Limb (tissue), 2 donors: Measurements from ENCODE around the gene RFX7.
"Not testable (repeated sequence)": the region's sequence is repeated elsewhere in the genome, so short reads cannot be mapped to it uniquely, and the experiment has no call there.

Source experiments
- DNase-seq, 2 donors: peaks; one replicate each; pipeline ENCODE4 v3.0.0-alpha.2; 2016; ENCODE audit errors: extremely low spot score in 2 of 2

Gene RFX7

GRCh38 chr15:56205061-56205876, 38.4 kb downstream of the RFX7 start:
- DNase-seq, result no peak

- not testable (repeated sequence) for DNase-seq
Measured at GRCh38 chr15:56203312-56203922, 40.3 kb downstream of the RFX7 start.

DNA sequence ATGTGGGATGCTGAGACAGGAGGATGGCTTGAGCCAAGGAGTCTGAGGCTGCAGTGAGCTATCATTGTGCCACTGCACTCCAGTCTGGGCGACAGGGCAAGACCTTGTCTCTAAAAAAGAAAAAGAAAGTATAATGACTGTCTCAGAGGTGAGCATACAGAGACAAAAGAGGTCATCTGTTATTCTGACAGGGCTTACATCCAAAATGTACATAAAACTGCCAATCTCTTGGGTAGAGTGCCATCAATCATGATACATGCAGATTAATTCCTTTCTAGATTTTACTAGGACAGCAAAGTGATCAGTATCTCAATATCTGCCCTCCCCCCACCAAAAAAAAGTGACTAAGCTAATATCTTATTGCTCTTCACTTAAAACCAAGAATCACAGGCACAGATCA, 41.0 kb downstream of the RFX7 start:
- no peak for DNase-seq

GRCh38 chr15:56199038-56199437, 44.6 kb downstream of the RFX7 start:
- no peak for DNase-seq

GRCh38 chr15:56194035-56194434, 49.6 kb downstream of the RFX7 start:
- no peak for DNase-seq

GRCh38 chr15:56192659-56193442, 50.8 kb downstream of the RFX7 start:
- DNase-seq, result no peak

DNA sequence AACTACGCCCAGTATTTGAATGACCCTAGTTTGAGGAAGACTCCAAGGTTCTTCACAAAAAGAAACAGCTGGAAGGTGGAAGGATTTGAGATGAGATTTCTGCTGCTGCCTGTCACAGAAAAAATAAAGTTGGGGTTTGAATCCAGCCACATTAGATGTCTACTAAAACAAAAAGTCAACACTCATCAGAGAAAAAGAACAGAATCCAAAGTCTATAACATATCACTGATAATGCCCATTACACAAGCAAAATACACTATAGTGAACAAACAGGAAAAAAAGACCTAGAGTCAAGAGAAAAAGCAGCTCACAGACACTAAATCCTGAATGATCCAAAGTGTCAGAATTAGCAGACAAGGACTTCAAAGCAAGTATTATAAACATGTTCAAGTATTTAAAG, 56.0 kb downstream of the RFX7 start:
- no peak for DNase-seq

- DNase-seq, result no peak
Measured at GRCh38 chr15:56185980-56186379, 57.7 kb downstream of the RFX7 start.

DNA sequence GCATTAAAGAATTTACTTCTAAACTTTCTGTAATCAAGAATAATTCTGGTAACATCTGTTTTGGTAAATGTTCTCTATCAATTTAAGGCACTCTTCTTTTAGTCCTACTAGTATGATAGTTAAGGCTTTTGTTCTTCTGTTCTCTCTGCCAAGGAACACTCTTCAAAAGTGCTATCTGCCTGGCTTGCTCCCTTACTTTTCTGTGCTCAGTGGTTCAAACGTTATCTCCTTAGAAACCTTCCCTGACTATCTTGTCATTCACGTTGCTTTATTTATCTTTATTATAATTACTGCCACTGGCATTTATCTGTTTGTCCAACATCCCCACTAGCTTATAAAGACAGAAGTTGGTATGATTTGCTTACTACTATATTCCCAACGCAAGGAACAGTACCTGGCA, 59.2 kb downstream of the RFX7 start:
- DNase-seq, result no peak

- no peak for DNase-seq
Measured at GRCh38 chr15:56180851-56181250, 62.8 kb downstream of the RFX7 start.

GRCh38 chr15:56176996-56177395, 66.7 kb downstream of the RFX7 start:
- DNase-seq, result no peak

DNA sequence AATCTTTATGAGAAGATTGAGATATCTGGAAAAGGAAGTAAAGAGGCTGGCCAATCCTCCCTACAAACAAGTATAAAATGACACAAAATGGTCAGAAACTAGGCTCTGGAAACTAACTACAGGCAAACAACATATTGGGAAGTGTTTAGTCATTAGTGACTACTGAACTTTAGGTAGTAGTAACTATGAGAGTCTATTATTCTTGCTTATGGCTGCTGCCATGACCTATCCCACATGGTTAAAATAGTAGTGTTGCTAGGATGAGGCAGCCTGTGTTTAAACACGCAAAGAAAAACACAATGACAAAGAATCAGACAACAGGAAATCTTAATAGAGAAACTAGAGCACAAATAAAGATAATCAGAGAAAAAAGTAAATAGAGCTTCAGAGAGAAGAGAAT, 67.9 kb downstream of the RFX7 start:
- DNase-seq, result no peak

- no peak for DNase-seq
Measured at GRCh38 chr15:56174649-56175048, 69.0 kb downstream of the RFX7 start.

GRCh38 chr15:56168394-56168793, 75.3 kb downstream of the RFX7 start:
- no peak for DNase-seq

GRCh38 chr15:56165234-56165633, 78.4 kb downstream of the RFX7 start:
- no peak for DNase-seq

- no peak for DNase-seq
Measured at GRCh38 chr15:56160966-56161365, 82.7 kb downstream of the RFX7 start.

GRCh38 chr15:56156877-56157276, 86.8 kb downstream of the RFX7 start:
- no peak for DNase-seq

DNA sequence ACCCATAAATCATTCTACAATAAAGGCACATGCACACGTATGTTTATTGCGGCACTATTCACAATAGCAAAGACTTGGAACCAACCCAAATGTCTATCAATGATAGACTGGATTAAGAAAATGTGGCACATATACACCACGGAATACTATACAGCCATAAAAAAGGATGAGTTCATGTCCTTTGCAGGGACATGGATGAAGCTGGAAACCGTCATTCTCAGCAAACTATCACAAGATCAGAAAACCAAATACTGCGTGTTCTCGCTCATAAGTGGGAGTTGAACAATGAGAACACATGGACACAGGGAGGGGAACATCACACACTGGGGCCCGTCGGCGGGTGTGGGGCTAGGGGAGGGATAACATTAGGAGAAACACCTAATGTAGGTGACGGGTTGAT, 88.4 kb downstream of the RFX7 start:
- not testable (repeated sequence) for DNase-seq

GRCh38 chr15:56154768-56155167, 88.9 kb downstream of the RFX7 start:
- not testable (repeated sequence) for DNase-seq

DNA sequence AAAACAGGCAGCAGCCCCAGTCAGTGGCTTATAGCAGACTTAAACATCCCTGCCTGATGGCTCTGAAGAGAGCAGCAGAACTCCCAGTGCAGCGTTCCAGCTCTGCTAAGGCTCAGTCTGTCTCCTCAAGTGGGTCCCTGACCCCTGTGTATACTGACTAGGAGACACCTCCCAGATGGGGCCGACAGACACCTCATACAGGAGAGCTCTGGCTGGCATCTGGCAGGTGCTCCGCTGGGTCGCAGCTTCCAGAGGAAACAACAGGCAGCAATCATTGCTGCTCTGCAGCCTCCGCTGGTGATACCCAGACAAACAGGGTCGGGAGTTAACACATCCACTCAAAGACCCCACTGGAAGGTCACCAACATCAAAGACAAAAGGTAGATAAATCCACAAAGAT, 93.5 kb downstream of the RFX7 start:
- DNase-seq, result no peak

DNA sequence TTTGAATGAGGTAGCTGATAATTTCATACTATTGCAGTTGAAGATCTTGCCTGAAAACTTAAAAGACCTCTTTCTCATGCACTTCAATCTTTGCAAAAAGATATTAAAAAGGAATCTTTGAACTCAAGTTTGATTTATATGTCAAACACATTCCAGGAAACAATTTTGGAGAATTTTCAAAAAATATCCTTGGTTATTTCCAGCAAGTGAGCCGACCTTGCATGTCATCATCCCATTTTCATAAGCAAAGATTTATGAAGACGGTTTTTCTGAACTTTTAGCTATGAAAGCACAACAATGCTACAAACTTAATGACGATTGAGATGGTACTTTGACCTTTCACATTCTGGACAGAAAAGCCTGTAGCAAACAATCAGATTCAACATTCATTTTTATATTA, 95.6 kb downstream of the RFX7 start:
- no peak for DNase-seq

DNA sequence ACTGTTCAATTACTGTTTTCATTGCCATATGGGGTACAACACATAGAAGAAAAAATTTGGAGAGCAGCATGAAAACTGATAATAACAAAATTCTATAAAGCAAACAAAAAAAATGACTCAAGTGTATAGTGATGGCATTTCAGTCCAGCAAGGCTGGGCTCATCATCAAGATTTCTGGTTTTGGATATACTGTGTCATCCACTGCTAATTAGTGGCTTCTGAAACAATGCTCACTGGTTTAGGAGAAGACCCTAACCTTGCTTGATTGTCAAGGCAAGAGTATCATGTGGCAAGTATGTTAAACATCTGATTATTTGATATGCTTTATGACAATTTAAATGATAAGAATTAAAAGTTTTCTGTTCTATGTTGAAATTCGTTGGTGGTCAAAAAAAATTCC, 96.9 kb downstream of the RFX7 start:
- no peak for DNase-seq
